Thyroid gland (tissue), 4 donors: ENCODE results near the gene UFC1. TPM values are rescaled to one million over a fixed set of nuclear protein-coding genes. Genes with fewer than 3 reads are reported as not detected.

Source experiments
- DNase-seq, 2 donors: peaks; one replicate each; pipeline ENCODE4 v3.0.0-alpha.2; 2019
- H3K27ac ChIP-seq, 3 donors: fragments of 200-600 bp; sonication (generic); 1 replicate in 2 of 3; 2 replicates in 1 of 3; pipeline ENCODE4 v1.5.1; 2016 to 2019; ENCODE audit warnings: mild to moderate bottlenecking in 1 of 3, moderate library complexity in 1 of 3
- H3K27me3 ChIP-seq: fragments of 200-600 bp; sonication (generic); one replicate; pipeline ENCODE4 v1.5.1; 2019
- H3K36me3 ChIP-seq, 2 donors: fragments of 200-600 bp; sonication (generic); one replicate each; pipeline ENCODE4 v1.5.1; 2016 to 2019
- H3K4me1 ChIP-seq, 2 donors: fragments of 200-600 bp; sonication (generic); one replicate each; pipeline ENCODE4 v1.5.1; 2017 to 2019
- H3K4me3 ChIP-seq, 3 donors: fragments of 200-600 bp; sonication (generic); replicated peaks in 1 of 3; 1 replicate in 2 of 3; 2 replicates in 1 of 3; pipeline ENCODE4 v1.5.1; 2016; ENCODE audit warnings: mild to moderate bottlenecking in 1 of 3
- H3K9me3 ChIP-seq: fragments of 200-600 bp; sonication (generic); one replicate; pipeline ENCODE4 v1.5.1; 2017
- POLR2A ChIP-seq, 2 donors: fragments of 450-650 bp; IDR thresholded peaks; one replicate each; pipeline ENCODE4 v1.6.1; 2017; ENCODE audit warnings: antibody characterized with exemption in 2 of 2, mild to moderate bottlenecking in 2 of 2, moderate library complexity in 1 of 2
- WGBS, 2 donors: methylation state at CpG; one replicate each; pipeline ENCODE4 v1.1.5; 2017; 5-methylcytosine and 5-hydroxymethylcytosine counted together
- intact Hi-C: fragments of 100-400 bp; cut with DNase I; formaldehyde crosslinking; loops from one replicate; pipeline ENCODE4 v1.15.1; 2023
- total RNA-seq, 4 donors: library from RNA; depleted of rRNA; stranded (reverse); fragments of >200 nt; gene quantifications; one replicate each; pipeline ENCODE4 v1.2.3, GENCODE V29; 2016
- TF ChIP-seq, protein P1 (sequence below), 6 experiments: fragments of 200-600 bp in 3 of 6; fragments of 450-650 bp in 3 of 6; sonication (generic) in 3 of 6; IDR thresholded peaks; one replicate each; pipeline ENCODE4 v1.5.1; 2016 to 2019; ENCODE audit warnings: antibody characterized with exemption in 6 of 6, mild to moderate bottlenecking in 2 of 6, inconsistent platforms in 1 of 6, moderate library complexity in 1 of 6

UFC1 gene
- total RNA-seq, 4 donors from 2014 or later, result 37.6 to 90.4 (median 62.1) TPM

- H3K4me1 ChIP-seq, result peaks cover 15 to 38% of the 10 kb centered on the region in 2 donors
- H3K27me3 ChIP-seq, result no peaks in the 10 kb centered on the region
- peak overlapping the region in 1 of 3 donors; percentile 38 for H3K4me3 ChIP-seq
- 1% methylated on average over 4 of the region's 20 CpGs; no CpG with 5 or more reads in 1 of the 2 donors for WGBS, 2 donors
- DNase-seq, result no peak
- no peaks in the 10 kb centered on the region for H3K36me3 ChIP-seq
- H3K27ac ChIP-seq, result peak overlapping the region; percentile 27 to 96 (median 94)
- intact Hi-C loops, result loop anchor here (10.0 kb wide), 1 partner anchor 186 kb away; no protein-coding TSS in a partner anchor
- no peak for TF ChIP-seq POLR2A (IDR thresholded peaks at IDR 0.05)
- TF ChIP-seq, protein P1, sequence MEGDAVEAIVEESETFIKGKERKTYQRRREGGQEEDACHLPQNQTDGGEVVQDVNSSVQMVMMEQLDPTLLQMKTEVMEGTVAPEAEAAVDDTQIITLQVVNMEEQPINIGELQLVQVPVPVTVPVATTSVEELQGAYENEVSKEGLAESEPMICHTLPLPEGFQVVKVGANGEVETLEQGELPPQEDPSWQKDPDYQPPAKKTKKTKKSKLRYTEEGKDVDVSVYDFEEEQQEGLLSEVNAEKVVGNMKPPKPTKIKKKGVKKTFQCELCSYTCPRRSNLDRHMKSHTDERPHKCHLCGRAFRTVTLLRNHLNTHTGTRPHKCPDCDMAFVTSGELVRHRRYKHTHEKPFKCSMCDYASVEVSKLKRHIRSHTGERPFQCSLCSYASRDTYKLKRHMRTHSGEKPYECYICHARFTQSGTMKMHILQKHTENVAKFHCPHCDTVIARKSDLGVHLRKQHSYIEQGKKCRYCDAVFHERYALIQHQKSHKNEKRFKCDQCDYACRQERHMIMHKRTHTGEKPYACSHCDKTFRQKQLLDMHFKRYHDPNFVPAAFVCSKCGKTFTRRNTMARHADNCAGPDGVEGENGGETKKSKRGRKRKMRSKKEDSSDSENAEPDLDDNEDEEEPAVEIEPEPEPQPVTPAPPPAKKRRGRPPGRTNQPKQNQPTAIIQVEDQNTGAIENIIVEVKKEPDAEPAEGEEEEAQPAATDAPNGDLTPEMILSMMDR (IDR thresholded peaks at IDR 0.05), result no peak
- H3K9me3 ChIP-seq, result no peaks in the 10 kb centered on the region
Measured at GRCh38 chr1:161198194-161198896, 44.6 kb downstream of the UFC1 start.

DNA sequence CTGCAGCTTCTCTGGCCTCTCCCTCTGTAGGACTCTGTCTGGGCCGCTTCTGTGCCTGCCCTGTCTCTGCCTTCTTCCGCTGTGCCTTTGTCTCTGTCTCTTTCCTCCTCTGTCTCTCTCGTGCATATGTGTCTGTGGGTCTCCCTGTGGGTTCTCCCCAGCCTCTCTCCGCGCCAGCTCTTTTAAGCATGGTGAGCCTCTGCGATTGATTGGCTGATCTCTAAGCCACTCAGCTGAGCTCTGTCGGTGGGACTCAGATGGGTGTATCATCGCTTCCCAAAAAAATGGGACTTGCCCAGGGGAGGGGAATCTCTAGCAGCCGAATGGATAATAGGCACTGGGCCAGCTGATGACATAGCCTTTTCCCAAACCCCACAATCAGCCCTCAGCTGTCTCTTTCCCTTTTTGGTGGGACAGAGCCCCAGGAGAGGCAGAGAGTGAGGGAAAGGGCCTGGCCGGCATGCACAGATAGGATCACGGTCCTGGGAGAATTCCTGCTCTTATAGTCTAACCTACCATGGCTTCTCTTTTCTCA lies 45.2 kb downstream of the UFC1 start, which contains the start of gene ADAMTS4:
Gene ADAMTS4 (minus strand): TSS at position 158 of the 535 bp plus-strand sequence. CDS start 427 bp downstream, outside the sequence.
- peaks cover 0 to 5% of the 10 kb centered on the region in 2 donors for H3K36me3 ChIP-seq
- H3K27me3 ChIP-seq, result no peaks in the 10 kb centered on the region
- peak within 1 kb of the TSS; percentile 94 to 96 (median 94) for H3K27ac ChIP-seq
- intact Hi-C loops, result loop anchor here (10.0 kb wide), 1 partner anchor 186 kb away; no protein-coding TSS in a partner anchor
- TF ChIP-seq, protein P1 (IDR thresholded peaks at IDR 0.05), result no peak
- TF ChIP-seq POLR2A (IDR thresholded peaks at IDR 0.05), result peak in 1 of 2 donors; percentile 41
- no peaks in the 10 kb centered on the region for H3K9me3 ChIP-seq
- peak within 1 kb of the TSS in 1 of 3 donors; percentile 38 for H3K4me3 ChIP-seq
- DNase-seq, result peak in 1 of 2 donors; percentile 23
- 64 to 70% methylated on average over 11 of the region's 11 CpGs for WGBS, 2 donors
- peaks cover 20 to 41% of the 10 kb centered on the region in 2 donors for H3K4me1 ChIP-seq

- no peak overlapping the region for H3K4me3 ChIP-seq
- no peaks in the 10 kb centered on the region for H3K27me3 ChIP-seq
- TF ChIP-seq POLR2A (IDR thresholded peaks at IDR 0.05), result no peak
- TF ChIP-seq, protein P1 (IDR thresholded peaks at IDR 0.05), result no peak
- H3K4me1 ChIP-seq, result peaks cover 20 to 47% of the 10 kb centered on the region in 2 donors
- peak overlapping the region; percentile 94 to 96 (median 94) for H3K27ac ChIP-seq
- intact Hi-C loops, result loop anchor here (10.0 kb wide), 1 partner anchor 185 kb away; no protein-coding TSS in a partner anchor
- WGBS, 2 donors, result 59% methylated on average over 5 of the region's 5 CpGs
- peaks cover 0 to 10% of the 10 kb centered on the region in 2 donors for H3K36me3 ChIP-seq
- H3K9me3 ChIP-seq, result no peaks in the 10 kb centered on the region
- DNase-seq, result no peak
Measured at GRCh38 chr1:161199506-161200139, 45.8 kb downstream of the UFC1 start.

- TF ChIP-seq, protein P1 (IDR thresholded peaks at IDR 0.05), result no peak
- TF ChIP-seq POLR2A (IDR thresholded peaks at IDR 0.05), result no peak
- H3K4me1 ChIP-seq, result peaks cover 20 to 49% of the 10 kb centered on the region in 2 donors
- H3K36me3 ChIP-seq, result peaks cover 0 to 13% of the 10 kb centered on the region in 2 donors
- intact Hi-C loops, result no loop called here
- no peak for DNase-seq
- 58 to 59% methylated on average over 5 of the region's 5 CpGs for WGBS, 2 donors
- peak overlapping the region; percentile 94 to 96 (median 94) for H3K27ac ChIP-seq
- no peaks in the 10 kb centered on the region for H3K27me3 ChIP-seq
- no peak overlapping the region for H3K4me3 ChIP-seq
- H3K9me3 ChIP-seq, result no peaks in the 10 kb centered on the region
Measured at GRCh38 chr1:161200421-161200991, 46.7 kb downstream of the UFC1 start.
